Smooth muscle cell of bladder (primary cell): ENCODE data around the gene CYP4F11. TPM values are rescaled to one million over a fixed set of nuclear protein-coding genes. Genes with fewer than 3 reads are reported as not detected.

Experiments
- total RNA-seq: library from RNA; depleted of rRNA; stranded (reverse); fragments of >200 nt; gene quantifications from 2 replicates; pipeline ENCODE4 v1.2.3, GENCODE V29; 2014

The CYP4F11 gene, protein sequence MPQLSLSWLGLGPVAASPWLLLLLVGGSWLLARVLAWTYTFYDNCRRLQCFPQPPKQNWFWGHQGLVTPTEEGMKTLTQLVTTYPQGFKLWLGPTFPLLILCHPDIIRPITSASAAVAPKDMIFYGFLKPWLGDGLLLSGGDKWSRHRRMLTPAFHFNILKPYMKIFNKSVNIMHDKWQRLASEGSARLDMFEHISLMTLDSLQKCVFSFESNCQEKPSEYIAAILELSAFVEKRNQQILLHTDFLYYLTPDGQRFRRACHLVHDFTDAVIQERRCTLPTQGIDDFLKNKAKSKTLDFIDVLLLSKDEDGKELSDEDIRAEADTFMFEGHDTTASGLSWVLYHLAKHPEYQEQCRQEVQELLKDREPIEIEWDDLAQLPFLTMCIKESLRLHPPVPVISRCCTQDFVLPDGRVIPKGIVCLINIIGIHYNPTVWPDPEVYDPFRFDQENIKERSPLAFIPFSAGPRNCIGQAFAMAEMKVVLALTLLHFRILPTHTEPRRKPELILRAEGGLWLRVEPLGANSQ
- not detected in 2 replicates for total RNA-seq

DNA sequence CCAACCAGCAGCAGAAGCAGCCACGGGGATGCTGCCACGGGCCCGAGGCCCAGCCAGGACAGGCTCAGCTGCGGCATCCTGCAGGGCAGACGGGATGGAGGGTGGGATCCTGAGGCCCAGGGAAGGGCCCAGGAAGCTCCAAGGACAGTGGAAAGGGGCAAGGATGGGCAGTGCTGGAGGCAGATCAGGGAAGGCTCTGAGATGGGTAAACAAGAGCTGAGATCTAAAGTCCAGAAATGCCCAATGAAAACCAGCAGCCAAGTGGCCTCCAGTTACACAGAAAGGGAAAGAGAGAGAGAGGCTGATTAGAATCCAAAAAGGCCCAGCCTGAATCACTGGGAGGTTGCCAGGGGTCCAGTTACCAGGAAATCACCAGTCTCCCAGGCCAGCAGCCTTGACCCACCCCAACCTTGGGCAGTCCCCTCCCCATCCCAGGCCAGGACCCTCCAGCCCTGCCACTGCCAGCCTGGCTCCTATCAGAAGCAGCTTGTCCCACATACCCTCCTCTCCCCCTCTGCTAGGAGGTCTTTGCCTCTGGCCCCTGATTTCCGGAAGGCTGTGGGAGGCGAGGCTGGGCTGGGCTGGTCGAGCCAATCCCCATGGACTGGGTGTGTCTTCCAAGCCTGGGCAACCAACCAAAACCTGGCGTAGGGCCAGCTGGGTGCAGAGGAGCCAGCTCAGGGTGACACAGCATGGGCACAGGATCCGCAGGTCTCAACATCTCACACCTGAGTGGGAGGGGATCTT, at the start of gene CYP4F11:
CYP4F11 (minus strand) TSS at position 198 of the 747 bp plus-strand sequence; CDS start at position 77, 121 bp downstream.

DNA sequence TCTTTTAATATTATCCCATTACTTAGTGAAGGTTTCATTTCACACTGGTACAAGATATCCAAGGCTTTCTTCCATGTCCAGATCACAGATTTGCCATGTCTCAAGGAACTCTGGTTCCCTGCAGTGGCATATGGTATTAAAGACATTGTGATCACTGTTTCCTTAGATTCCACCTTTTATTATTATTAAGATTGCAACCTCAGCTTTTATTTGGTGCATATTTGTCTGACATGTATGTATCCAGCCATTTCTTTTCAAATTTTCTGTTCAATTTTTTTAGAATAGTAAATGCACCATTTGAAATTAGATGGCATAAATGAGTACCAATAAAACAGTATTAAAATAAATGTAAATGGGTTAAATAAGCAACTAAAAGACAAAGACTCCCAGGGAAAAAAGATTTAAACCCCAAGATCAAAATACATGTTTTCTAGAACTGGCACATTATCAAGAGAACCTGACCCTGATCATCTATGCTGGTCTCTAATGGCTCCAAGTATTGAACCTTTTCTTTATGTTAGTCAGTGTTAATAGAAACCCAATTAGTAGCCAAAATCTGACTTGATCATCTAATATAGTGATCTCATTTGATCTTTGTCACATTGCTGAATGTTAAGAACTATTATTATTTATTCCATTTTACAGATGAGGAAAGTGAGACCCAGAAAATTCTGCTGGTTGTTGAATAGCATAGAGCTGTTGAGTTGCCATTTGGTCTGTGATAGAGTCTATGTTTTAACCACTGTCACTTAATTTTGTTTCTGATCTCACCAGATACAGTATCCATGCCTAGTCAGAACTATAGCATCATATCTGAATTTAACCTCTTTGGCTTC, 14.1 kb upstream of the CYP4F11 start, which contains the start of gene OR10H4:
OR10H4 (plus strand) TSS at position 786 of the 836 bp plus-strand sequence; CDS start at position 786, 0 bp downstream.

DNA sequence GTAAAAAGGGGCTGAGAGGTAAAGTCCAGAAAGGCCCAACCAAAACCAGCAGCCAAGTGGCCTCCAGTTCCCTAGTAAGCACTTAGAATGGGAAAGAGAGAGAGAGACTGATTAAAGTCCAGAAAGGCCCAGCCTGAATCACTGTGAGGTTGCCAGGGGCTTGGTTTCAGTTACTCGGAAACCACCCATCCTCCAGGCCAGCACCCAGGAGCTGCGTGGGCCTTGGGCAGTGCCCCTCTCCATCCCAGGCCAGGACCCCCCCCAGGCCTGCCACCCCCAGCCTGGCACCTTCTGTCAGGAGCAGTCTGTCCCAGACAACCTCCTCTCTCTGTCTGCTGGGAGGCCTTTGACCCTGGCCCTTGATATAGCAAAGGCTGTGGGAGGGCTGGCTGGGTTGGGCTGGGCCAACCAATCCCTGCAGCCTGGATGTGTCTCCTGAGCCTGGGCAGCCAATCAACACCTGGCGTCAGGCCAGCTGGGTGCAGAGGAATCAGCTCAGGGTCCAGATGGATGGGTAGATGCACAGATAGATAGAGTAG, 36.5 kb downstream of the CYP4F11 start, which contains the start of gene CYP4F2:
CYP4F2 (minus strand) TSS at position 337 of the 539 bp plus-strand sequence. CDS start 463 bp downstream, outside the sequence.

Other genes starting within 250 kb of the CYP4F11 start
- gene OR10H2, start 206.5 kb downstream of the CYP4F11 start, total RNA-seq: not detected in 2 replicates
- not detected in 2 replicates for gene OR10H3, start 196.5 kb downstream of the CYP4F11 start, total RNA-seq
- gene OR10H5, start 146.9 kb downstream of the CYP4F11 start, total RNA-seq: not detected in 2 replicates
- not detected in 2 replicates for gene OR10H1, start 118.9 kb downstream of the CYP4F11 start, total RNA-seq
- gene CYP4F2, start 36.5 kb downstream of the CYP4F11 start, total RNA-seq: not detected in 2 replicates
- gene OR10H4, start 14.5 kb upstream of the CYP4F11 start, total RNA-seq: not detected in 2 replicates
- gene TPM4, start 142.0 kb upstream of the CYP4F11 start, total RNA-seq: 698 and 704 TPM in 2 replicates
- 62.7 and 74.8 TPM in 2 replicates for gene RAB8A, start 177.4 kb upstream of the CYP4F11 start, total RNA-seq
- not detected in 2 replicates for gene HSH2D, start 209.2 kb upstream of the CYP4F11 start, total RNA-seq
- gene CIB3, start 239.0 kb upstream of the CYP4F11 start, total RNA-seq: not detected in 2 replicates